HCT116 (cell line): ENCODE measurements around the gene LMNTD2. TPM values are rescaled to one million over a fixed set of nuclear protein-coding genes. Genes with fewer than 3 reads are reported as not detected.

Source experiments
- ATAC-seq: fragments of 200-7000 bp; cut with Tn5 transposase; 2 replicates; pipeline ENCODE4 v1.9.1; 2020; ENCODE audit warnings: mild to moderate bottlenecking, moderate library complexity
- BruUV-seq: library from RNA; stranded (reverse); fragments of 400-500 nt; replicated peaks from 2 replicates; lab custom pipeline; 2021; lab: Mats Ljungman, UMichigan
- CTCF ChIA-PET: fragments of 300-600 bp; sonication (Branson Sonifier 250); formaldehyde crosslinking; loops from one replicate; lab custom pipeline; 2021; ENCODE audit warnings: antibody characterized with exemption; lab: Charles Lee
- POLR2A ChIA-PET: fragments of 300-600, 350-600 bp; sonication (Branson Sonifier 250); formaldehyde crosslinking; loops from one replicate; lab custom pipeline; 2021; ENCODE audit warnings: antibody characterized with exemption; lab: Charles Lee
- RAD21 ChIA-PET, 2 experiments: fragments of 300-600 bp; sonication (Branson Sonifier 250); formaldehyde crosslinking; loops; one replicate each; lab custom pipeline; 2023; ENCODE audit warnings: low total read pairs in 2 of 2; ENCODE audit not compliant: uncharacterized antibody in 2 of 2, unreplicated experiment in 2 of 2, low non-redundant PET in 1 of 2; lab: Charles Lee
- DNase-seq: peaks from one replicate; pipeline ENCODE4 v3.0.0-alpha.2; 2010; ENCODE audit warnings: low read depth, low spot score
- H2AFZ ChIP-seq: fragments of 200-600 bp; shearing (Covaris generic), sonication (generic); 2 replicates; pipeline ENCODE4 v1.6.1; 2017; ENCODE audit warnings: low read depth, mixed run types, mixed read lengths, antibody characterized with exemption, low read length; ENCODE audit not compliant: poor library complexity, severe bottlenecking
- H3K27ac ChIP-seq: 2 replicates; pipeline ENCODE4 v1.5.1; 2012; ENCODE audit warnings: low read depth, low read length
- H3K27me3 ChIP-seq: fragments of 200-600 bp; sonication (generic); 2 replicates; pipeline ENCODE4 v1.6.1; 2016; ENCODE audit warnings: mixed run types, low read length, mixed read lengths; ENCODE audit not compliant: insufficient read depth
- H3K36me3 ChIP-seq, 2 experiments: fragments of 200-500 bp in 1 of 2; fragments of 200-600 bp in 1 of 2; sonication (Bioruptor generic) in 1 of 2; sonication (generic) in 1 of 2; 2 replicates each; pipeline versions ENCODE4 v1.5.1 to v1.6.1; 2014 to 2016; ENCODE audit warnings: low read length in 2 of 2, inconsistent platforms in 1 of 2, mixed read lengths in 1 of 2, mixed run types in 1 of 2; ENCODE audit not compliant: insufficient read depth in 2 of 2, control insufficient read depth in 1 of 2
- H3K4me1 ChIP-seq, 2 experiments: fragments of 200-600 bp in 1 of 2; sonication (generic) in 1 of 2; 2 replicates each; pipeline versions ENCODE4 v1.5.1 to v1.6.1; 2012 to 2017; ENCODE audit warnings: low read length in 2 of 2, inconsistent platforms in 1 of 2, mild to moderate bottlenecking in 1 of 2, mixed read lengths in 1 of 2, mixed run types in 1 of 2, moderate library complexity in 1 of 2; ENCODE audit not compliant: insufficient read depth in 2 of 2, control insufficient read depth in 1 of 2
- H3K4me2 ChIP-seq: fragments of 200-600 bp; sonication (generic); 2 replicates; pipeline ENCODE4 v1.6.1; 2017; ENCODE audit warnings: mixed run types, low read length, mixed read lengths
- H3K4me3 ChIP-seq, 2 experiments: fragments of 200-600 bp in 1 of 2; sonication (generic) in 1 of 2; replicated peaks in 1 of 2; 2 replicates each; pipeline ENCODE4 v1.5.1; 2011 to 2016; ENCODE audit warnings: low read length in 2 of 2, control low read depth in 1 of 2, low read depth in 1 of 2, mild to moderate bottlenecking in 1 of 2, mixed read lengths in 1 of 2, mixed run types in 1 of 2
- H3K79me2 ChIP-seq: fragments of 200-600 bp; sonication (generic); 2 replicates; pipeline ENCODE4 v1.6.1; 2017; ENCODE audit warnings: mild to moderate bottlenecking, mixed run types, low read length, moderate library complexity, mixed read lengths; ENCODE audit not compliant: insufficient read depth
- H3K9ac ChIP-seq: fragments of 200-600 bp; sonication (generic); 2 replicates; pipeline ENCODE4 v1.6.1; 2016; ENCODE audit warnings: low read length, mixed read lengths
- H3K9me2 ChIP-seq: fragments of 200-600 bp; sonication (generic), shearing (Covaris generic); 2 replicates; pipeline ENCODE4 v1.6.1; 2017; ENCODE audit warnings: mixed run types, mild to moderate bottlenecking, moderate library complexity; ENCODE audit not compliant: insufficient read depth
- H3K9me3 ChIP-seq, 2 experiments: fragments of 200-500 bp in 1 of 2; fragments of 200-600 bp in 1 of 2; sonication (Bioruptor generic) in 1 of 2; sonication (generic) in 1 of 2; 2 replicates each; pipeline ENCODE4 v1.6.1; 2014 to 2017; ENCODE audit warnings: low read length in 2 of 2, mixed read lengths in 2 of 2, inconsistent platforms in 1 of 2, low read depth in 1 of 2, mild to moderate bottlenecking in 1 of 2, mixed run types in 1 of 2, moderate library complexity in 1 of 2; ENCODE audit not compliant: control insufficient read depth in 1 of 2, insufficient read depth in 1 of 2
- H4K20me1 ChIP-seq: fragments of 200-600 bp; sonication (generic), shearing (Covaris generic); 2 replicates; pipeline ENCODE4 v1.6.1; 2017; ENCODE audit warnings: mixed run types, mild to moderate bottlenecking, moderate library complexity; ENCODE audit not compliant: insufficient read depth
- ATF3 ChIP-seq: IDR thresholded peaks from 2 replicates; pipeline ENCODE4 v1.6.1; 2012
- CBX3 ChIP-seq: IDR thresholded peaks from 2 replicates; pipeline ENCODE4 v1.6.1; 2012; ENCODE audit warnings: low read depth
- ELF1 ChIP-seq: IDR thresholded peaks from 2 replicates; pipeline ENCODE4 v1.6.1; 2012; ENCODE audit warnings: low read depth, borderline replicate concordance
- EZH2 ChIP-seq: fragments of 200-600 bp; sonication (generic); IDR thresholded peaks from 2 replicates; pipeline ENCODE4 v1.6.1; 2017; ENCODE audit warnings: antibody characterized with exemption, mixed run types
- EZH2phosphoT487 ChIP-seq: fragments of 200-600 bp; IDR thresholded peaks from 2 replicates; pipeline ENCODE4 v1.6.1; 2018; ENCODE audit warnings: antibody characterized with exemption, borderline replicate concordance
- FOSL1 ChIP-seq: IDR thresholded peaks from 2 replicates; pipeline ENCODE4 v1.6.1; 2012; ENCODE audit warnings: low read depth
- JUND ChIP-seq: IDR thresholded peaks from 2 replicates; pipeline ENCODE4 v1.6.1; 2012
- SP1 ChIP-seq: IDR thresholded peaks from 2 replicates; pipeline ENCODE4 v1.6.1; 2012; ENCODE audit warnings: low read depth
- TCF7L2 ChIP-seq: IDR thresholded peaks from 2 replicates; pipeline ENCODE4 v1.7.0; 2011; ENCODE audit warnings: borderline replicate concordance, inconsistent platforms; ENCODE audit not compliant: insufficient read depth, insufficient read length; ENCODE audit errors: extremely low read depth
- ZFX ChIP-seq: fragments of 450-650 bp; IDR thresholded peaks from 2 replicates; pipeline ENCODE4 v1.6.1; 2017
- intact Hi-C: fragments of 100-400 bp; cut with micrococcal nuclease; formaldehyde crosslinking; loops from 2 replicates; pipeline ENCODE4 v1.10.0; 2022
- total RNA-seq: library from RNA; stranded (reverse); gene quantifications from one replicate; pipeline ENCODE4 v1.2.1, GENCODE V29; 2021; ENCODE audit not compliant: unreplicated experiment
- TF ChIP-seq, protein P1 (sequence below): IDR thresholded peaks from 2 replicates; pipeline ENCODE4 v1.6.1; 2012
- TF ChIP-seq, protein P2 (sequence below): IDR thresholded peaks from 2 replicates; pipeline ENCODE4 v1.6.1; 2011; ENCODE audit warnings: mild to moderate bottlenecking, low read length, moderate library complexity; ENCODE audit not compliant: insufficient replicate concordance; ENCODE audit errors: extremely low read depth

Gene LMNTD2
- total RNA-seq, 1 experiment from 2014 or later: 9.5 TPM

- POLR2A ChIA-PET: no interaction called here
- ATAC-seq: no peak
- RAD21 ChIA-PET: no interaction called here
Observed at GRCh38 chr11:521177-521688, 39.3 kb downstream of the LMNTD2 start.

More at GRCh38 chr11:521177-521688, 39.3 kb downstream of the LMNTD2 start:
- BruUV-seq: no TSS peak
- no peaks in the 10 kb centered on the region for H4K20me1 ChIP-seq
- H3K4me1 ChIP-seq: peaks cover 4 to 5% of the 10 kb centered on the region in 2 experiments; a peak in 3 of 4 replicates
- H3K9ac ChIP-seq: no peak overlapping the region
- H3K9me3 ChIP-seq: peaks cover 0 to 10% of the 10 kb centered on the region in 2 experiments; a peak in 1 of 4 replicates
- no peak for DNase-seq
- CTCF ChIA-PET: no interaction called here
- H3K79me2 ChIP-seq: no peaks in the 10 kb centered on the region
- no peak overlapping the region for H3K27ac ChIP-seq
- no peaks in the 10 kb centered on the region for H3K27me3 ChIP-seq
- no peak overlapping the region for H3K4me3 ChIP-seq
- H3K4me2 ChIP-seq: no peak overlapping the region
- H3K9me2 ChIP-seq: no peaks in the 10 kb centered on the region
- intact Hi-C loops: no loop called here
- no peak for TF ChIP-seq ATF3
- TF ChIP-seq EZH2phosphoT487: no peak
- TF ChIP-seq JUND: no peak
- TF ChIP-seq ELF1: no peak
- TF ChIP-seq EZH2: no peak
- no peak for TF ChIP-seq TCF7L2
- TF ChIP-seq, protein P1, sequence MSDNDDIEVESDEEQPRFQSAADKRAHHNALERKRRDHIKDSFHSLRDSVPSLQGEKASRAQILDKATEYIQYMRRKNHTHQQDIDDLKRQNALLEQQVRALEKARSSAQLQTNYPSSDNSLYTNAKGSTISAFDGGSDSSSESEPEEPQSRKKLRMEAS: no peak
- no peak for TF ChIP-seq CBX3
- no peak for TF ChIP-seq FOSL1
- no peak for TF ChIP-seq ZFX
- TF ChIP-seq SP1: no peak
- TF ChIP-seq, protein P2, sequence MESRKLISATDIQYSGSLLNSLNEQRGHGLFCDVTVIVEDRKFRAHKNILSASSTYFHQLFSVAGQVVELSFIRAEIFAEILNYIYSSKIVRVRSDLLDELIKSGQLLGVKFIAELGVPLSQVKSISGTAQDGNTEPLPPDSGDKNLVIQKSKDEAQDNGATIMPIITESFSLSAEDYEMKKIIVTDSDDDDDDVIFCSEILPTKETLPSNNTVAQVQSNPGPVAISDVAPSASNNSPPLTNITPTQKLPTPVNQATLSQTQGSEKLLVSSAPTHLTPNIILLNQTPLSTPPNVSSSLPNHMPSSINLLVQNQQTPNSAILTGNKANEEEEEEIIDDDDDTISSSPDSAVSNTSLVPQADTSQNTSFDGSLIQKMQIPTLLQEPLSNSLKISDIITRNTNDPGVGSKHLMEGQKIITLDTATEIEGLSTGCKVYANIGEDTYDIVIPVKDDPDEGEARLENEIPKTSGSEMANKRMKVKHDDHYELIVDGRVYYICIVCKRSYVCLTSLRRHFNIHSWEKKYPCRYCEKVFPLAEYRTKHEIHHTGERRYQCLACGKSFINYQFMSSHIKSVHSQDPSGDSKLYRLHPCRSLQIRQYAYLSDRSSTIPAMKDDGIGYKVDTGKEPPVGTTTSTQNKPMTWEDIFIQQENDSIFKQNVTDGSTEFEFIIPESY: no peak
- H3K36me3 ChIP-seq: no peaks in the 10 kb centered on the region
- no peak overlapping the region for H2AFZ ChIP-seq
